NCI-H146 treated with DMSO at 0.1 percent for 48 hours (cell line): ENCODE measurements around the gene TMEM205.
"Not testable (repeated sequence)": the region's sequence is repeated elsewhere in the genome, so short reads cannot be mapped to it uniquely, and the experiment has no call there.

Experiments
- DNase-seq: peaks from one replicate; lab custom pipeline; 2025; ENCODE audit not compliant: unreplicated experiment; lab: John Stamatoyannopoulos, UW

TMEM205 gene

DNA sequence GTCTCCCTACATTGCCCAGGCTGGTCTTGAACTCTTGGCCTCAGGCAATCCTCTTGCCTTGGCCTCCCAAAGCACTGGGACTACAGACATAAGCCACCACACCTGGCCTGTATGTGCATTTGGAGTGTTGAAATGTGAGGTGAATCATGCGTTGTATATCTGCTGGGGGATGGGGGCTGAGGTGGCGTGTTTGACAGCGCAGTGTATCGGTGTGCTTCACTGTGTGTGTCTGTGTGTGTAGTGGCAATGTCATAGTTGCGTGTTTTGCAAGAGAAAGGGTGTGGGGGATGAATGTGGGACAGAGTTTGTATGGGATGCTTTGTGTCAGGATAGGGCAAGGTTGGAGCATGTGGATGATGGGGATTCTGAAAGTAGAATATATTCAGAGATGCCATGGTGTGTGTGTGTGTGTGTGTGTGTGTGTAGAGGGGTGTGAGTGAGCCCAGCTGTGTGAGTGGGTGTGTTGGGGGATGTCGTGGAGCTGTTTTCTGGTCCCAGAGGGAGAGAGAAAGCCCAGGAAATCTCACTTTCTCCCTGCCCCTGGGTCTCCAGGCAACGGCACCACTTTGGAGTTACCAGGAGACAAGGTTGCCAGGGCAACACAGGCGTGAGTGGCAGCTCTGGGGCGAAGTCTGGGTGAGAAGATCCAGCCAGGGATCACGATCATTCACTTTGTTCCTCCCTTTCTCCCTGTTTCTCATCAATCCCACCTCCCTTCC is 27.3 kb upstream of the TMEM205 start:
- peak; percentile 91 for DNase-seq

DNA sequence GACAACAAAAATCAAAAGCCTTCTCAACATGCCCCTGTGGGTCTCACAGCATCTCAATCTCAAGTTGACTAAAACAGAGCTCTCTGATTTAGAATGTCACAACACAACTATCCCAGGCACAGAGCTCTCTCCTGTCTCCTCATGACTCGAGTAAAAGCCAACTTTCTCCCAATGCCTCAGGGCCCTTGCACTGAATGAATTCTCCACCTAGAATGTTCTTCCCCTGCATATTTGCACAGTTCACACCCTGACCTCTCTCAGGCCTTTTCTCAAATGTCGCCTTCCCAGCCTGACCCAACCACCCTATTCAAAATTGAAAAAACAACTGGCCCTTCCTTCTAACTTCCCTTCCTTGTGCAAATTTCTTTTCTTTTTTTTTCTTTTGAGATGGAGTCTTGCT is 24.7 kb upstream of the TMEM205 start:
- no peak for DNase-seq

DNA sequence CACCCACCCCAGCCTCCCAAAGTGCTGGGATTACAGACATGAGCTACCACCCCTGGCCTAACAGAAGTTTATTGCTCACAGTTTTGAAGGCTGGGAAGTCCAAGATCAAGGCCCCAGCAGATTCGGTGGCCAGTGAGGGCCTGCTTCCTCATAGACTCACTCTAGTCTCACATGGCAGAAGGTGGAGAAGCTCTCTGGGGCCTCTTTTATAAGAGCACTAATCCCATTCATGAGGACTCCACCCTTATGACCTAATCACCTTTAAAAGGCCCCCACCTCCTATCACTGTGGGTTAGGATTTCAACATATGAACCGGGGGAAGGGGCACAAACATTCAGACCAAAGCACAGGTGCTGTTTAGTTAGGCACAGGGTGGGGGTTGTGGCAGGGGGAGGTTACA is 21.5 kb upstream of the TMEM205 start:
- DNase-seq = no peak

DNA sequence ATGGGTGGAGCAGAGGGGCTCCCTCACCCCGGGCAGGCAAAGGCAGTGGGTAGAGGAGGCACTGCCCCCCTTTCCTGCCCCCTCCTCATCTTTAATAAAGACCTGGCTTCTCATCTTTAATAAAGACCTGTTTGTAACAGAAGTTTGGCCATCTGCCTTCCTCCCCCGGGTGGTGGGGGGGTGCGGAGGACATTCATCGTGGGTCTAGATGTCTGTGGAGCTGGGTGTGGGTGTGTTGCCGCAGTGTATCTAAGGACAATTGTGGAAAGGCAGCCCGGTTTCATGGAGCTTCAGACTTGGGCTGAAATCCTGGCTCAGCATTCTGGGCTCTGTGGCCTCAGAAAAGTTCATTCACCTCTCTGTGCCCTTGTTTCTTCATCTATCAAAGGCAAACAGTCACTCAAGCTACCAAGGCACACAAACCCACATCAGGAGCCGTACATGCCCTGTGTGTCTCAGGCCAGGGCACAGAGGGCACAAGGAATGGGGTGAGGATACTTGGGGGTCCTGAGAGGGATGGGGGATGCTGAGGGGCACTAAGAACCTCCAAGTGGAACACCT is 19.6 kb upstream of the TMEM205 start:
- DNase-seq = no peak

DNA sequence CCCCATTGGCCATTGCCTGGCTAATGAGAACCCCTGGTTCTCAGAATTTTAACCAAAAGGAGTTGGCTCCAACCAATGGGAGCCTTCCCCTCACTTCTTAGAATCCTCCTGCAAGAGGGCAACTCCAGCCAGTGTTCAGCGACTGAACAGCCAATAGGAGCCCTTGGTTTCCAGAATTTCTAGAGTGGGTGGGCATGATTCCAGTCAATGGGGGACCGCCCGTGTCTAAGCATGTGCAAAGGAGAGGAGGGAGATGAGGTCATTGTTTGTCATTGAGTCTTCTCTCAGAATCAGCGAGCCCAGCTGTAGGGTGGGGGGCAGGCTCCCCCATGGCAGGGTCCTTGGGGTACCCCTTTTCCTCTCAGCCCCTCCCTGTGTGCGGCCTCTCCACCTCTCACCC is 18.9 kb upstream of the TMEM205 start:
- DNase-seq = no peak

DNA sequence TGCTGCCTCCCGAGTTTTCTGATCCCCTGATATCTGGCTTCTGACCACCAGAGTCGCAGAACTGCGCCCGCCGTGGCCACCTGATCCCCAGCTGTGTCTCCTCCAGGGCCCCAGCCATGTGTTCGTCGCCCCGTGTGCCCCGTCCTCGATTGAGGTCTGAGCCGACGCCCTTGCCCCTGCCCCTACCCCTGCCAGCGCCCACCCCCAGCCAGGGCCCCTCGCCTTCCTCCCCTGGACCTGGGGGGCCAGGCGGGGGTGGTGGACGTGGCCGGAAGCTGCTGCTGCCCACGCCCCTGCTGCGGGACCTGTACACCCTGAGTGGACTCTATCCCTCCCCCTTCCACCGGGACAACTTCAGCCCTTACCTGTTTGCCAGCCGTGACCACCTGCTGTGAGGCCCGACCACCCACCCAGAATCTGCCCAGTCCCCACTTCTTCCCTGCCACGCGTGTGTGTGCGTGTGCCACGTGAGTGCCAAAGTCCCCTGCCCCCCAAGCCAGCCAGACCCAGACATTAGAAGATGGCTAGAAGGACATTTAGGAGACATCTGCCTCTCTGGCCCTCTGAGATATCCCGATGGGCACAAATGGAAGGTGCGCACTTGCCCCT is 18.3 kb upstream of the TMEM205 start:
- no peak for DNase-seq

DNA sequence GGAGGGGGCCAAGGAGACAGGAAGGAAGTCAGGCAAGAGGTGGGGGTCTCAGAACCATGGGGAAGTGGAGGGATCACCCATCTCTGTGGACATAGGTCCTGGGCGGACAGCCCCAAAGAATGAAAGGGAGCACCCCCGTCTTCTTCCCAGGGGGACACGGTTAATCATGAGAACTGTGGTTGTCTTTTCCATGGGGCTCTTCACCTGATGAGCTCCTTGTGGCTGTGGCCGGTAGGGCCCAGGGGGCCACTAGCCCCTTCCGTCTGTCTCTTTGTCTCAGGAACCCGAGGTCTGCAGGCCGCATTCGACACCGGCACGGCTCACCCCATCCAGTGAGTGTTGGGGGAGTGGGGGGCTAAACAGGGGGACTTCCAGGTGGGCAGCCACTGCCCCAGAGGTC is 17.8 kb upstream of the TMEM205 start:
- DNase-seq = no peak

DNA sequence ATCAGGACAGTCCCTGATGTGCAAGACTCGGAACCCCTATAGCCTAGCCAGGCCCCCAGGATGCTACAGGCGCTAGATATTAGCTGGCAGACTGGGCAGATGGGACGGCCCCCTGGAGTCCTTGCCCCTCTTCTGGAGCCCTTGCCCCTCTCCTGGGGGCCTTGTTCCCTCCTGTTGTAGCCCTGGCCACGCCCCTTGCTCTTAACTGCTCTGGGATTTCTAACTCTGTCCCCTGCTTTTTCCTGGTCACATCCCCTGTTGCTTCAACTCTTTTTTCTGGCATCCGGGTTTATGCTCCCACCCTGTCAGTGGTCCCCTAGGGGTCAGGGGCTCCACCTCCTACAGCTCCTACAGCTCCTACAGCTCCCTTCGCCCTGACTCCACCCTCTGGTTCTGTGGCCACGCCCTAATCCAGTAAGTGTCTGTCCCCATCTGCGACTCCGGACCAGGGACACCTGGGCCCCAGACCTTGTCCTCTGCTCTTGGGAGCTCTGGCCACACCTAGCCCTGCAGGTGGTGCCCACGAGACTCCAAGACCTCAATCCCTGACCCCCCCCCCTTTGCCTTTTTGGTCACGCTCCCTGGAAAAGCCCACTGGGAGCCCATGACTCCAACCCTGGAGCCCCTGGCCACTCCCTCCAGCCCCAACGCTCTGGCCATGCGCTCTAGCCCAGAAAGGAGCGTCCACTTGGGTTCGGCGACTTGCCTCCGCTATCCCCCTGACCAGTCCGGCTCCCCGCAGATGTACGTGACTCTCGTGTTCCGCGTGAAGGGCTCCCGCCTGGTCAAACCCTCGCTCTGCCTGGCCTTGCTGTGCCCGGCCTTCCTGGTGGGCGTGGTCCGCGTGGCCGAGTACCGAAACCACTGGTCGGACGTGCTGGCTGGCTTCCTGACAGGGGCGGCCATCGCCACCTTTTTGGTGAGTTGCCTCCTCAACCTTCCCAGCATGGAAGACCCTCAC is 16.0 kb upstream of the TMEM205 start:
- DNase-seq = no peak

DNA sequence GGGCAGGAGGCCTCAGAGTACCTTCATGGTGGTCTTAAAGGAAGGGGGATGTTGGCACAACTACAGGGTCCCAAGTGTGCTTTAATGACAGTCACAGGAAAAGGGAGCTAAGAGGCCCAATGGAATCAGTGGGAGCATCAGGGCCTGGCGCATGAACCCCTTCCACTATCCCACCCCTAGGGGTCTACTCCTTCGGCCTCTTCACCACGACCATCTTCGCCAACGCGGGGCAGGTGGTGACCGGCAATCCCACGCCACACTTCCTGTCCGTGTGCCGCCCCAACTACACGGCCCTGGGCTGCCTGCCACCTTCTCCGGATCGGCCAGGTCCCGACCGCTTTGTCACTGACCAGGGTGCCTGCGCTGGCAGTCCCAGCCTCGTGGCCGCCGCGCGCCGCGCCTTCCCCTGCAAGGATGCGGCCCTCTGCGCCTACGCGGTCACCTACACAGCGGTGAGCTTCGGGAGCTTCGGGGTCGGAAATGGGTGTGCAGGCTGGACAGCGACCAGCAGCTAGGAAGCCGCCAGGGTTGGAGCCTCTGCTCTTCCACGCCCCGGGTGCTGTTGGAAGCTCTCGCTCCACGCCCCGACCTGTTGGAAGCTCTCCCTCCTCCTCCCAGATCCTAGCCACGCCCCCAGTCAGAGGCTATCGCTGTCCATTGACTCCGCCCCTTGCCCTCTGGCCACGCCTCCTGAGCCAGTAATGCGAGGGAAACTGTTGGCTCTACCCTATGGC is 15.1 kb upstream of the TMEM205 start:
- DNase-seq = no peak

DNA sequence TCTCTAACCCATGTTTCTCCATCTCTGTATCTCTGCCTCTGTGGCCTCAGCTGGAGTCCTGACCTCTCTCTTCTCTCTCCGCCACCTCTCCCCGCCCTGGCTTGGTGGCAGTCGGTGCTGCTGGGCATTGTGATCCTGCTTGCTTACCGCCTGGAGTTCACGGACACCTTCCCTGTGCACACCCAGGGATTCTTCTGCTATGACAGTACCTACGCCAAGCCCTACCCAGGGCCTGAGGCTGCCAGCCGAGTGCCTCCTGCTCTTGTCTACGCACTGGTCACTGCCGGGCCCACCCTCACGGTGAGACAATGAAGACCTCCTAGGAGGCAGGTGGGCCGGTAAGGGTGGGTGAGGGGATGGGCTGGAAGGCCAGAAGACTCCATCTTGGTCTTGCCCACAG is 13.4 kb upstream of the TMEM205 start:
- no peak for DNase-seq

DNA sequence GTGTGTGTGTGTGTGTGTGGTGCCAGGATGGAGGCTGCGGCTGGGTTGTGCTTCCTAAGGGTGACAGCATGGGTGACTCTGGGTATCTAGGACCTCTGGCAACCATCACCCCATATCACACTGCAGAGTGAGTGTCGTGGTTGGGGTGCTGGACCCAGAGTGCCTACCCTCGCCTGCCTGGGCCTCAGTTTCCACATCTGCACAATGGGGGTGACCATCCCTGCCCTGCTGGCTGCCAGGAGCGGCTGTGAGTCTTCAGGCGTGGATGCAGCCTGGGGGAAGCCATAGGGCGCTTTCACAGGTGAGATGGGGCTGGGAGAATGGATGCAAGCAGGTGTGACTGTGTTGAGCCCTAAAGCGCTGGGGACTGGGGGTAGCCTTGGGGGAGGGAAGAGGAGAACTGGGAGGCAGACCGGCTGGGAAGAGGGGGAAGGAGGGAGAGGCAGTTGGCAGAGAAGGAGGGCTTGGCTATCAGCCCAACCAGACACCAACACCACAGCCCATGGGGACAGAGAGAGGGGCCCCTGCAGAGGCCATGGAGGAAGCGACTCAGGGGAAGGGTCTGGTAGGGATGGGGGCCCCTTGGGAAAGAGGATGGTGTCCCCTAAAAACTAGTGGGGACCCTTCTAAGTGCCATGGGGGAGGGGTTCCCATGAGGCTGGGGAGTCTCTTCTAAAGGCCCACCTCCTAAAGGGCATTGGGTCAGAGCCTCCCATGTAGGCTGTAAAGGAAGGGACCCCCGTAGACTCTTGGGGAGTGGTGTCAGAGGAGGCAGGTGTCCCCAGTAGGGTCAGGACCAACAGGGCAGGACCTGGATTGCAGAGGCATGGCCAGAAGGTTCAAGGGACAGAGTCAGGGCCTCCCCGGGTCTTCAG is 10.8 kb upstream of the TMEM205 start:
- DNase-seq = no peak

DNA sequence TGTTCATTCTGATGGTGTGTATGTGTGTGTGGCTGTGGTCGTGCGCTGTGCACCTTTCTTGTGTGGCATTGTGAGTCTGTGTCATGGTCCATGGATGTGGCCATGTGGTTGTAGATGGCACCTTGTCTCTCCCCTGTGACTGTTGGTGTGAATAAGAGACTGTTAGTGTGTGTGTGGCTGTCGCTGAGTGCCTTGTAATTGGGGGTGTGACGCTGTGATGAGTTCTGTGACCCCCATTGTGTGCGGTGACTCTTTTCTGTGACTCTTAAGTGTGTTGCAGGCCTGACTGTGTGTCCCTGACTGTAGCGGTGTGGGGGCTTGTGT is 10.0 kb upstream of the TMEM205 start:
- DNase-seq = no peak

DNA sequence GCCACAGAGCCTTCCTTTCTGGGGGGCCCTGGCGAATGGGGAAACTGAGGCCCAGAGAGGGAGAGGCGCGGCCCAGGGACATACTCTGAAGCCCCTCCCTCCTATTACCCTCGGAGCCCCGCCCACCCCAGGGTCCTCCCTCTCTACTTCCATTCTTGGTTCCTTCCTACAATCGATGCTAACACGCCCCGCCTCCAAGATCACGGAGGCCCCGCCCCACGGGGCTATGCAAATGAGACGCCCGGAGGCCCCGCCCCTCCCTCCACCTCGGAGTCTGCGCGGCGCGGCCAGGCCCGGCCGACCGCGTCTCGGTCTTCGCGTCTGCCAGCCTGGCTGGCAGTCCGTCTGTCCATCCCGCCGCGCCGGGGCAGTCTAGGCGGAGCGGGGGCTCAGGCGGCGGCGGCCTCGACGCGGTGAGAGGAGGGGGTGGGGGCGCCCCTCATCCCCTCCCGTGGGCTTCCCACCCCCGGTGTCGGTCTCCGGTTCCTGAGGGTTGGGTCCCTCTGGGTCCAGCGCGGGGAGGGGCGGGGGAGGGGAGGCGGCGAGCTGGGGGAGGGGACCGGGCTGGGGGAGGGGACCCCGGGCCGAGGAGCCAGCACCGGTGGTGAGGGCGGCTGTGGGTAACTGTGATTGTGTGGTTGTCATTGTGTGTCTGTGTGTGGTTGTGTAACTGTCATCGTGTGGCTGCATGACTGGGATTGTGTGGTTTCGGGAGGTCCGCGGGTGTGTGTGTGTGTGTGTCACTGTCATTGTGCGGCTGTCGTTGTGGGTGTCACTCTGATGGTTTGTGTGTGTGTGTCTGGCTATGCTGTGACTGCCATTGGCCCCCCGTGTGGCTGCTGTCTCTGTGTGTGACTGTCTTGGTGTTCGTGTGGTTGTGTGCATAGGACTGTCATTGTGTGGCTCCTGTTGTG is 9.3 kb upstream of the TMEM205 start, which contains the start of gene PLPPR2:
TSS of gene PLPPR2 (plus strand) at position 273 of the 914 bp plus-strand sequence. CDS start 2,242 bp downstream, outside the sequence.
- DNase-seq = peak; percentile 75

DNA sequence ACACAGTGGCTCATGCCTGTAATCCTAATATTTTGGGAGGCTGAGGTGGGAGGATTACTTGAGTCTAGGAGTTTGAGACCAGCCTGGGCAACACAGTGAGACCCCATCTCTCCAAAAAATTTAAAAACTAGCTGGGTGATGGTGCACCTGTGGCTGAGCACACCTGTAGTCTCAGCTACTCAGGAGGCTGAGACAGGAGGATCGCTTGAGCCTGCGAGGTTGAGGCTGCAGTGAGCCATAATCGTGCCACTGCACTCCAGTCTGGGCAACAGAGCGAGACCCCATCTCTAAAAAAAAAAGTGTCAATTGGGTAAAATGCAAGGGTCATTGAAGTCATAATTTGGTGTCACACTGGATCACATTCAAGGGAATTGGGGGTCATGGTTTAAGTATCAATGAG is 8.0 kb upstream of the TMEM205 start:
- not testable (repeated sequence) for DNase-seq

DNA sequence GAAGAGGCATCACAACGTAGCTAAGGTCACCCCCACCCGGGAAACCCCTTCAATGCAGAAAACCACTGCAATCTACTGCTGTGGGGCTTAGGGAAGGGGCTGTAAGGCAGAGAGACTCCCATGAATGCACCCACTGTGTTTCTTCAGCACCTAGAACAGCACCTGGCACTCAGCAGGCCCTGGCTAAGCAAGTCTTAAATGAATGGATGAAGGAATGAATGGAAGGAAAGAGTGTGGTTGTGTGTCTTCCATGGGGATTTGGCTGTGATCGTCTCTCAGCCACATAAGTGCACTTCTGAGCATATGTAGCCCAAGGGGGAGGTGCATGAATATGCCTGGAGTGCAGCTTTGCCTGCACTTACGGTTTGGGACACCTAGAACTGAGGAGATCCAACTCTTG is 3.1 kb upstream of the TMEM205 start:
- DNase-seq = no peak

DNA sequence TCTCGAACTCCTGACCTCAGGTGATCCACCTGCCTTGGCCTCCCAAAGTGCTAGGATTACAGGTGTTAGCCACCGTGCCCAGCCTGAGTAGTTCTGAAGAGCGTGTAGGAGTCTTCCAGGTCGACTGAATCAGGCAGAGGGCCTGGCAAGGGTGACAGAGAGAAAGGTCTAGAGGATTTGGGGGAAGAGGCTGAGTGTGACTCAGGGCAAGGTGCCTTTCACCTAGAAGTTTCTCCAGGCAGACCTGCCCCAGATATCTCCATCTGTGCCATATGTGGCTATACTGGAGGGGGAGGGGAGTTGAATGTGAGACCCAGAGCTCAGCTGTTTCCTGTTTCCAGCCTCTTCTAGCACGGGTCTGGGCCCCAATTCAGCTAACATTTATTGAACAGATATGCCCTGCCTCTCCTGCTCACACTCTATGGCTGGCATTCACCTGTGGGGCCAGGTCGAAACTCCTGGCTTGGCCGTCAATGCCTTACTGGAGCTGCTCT is 1.5 kb upstream of the TMEM205 start:
- no peak for DNase-seq

DNA sequence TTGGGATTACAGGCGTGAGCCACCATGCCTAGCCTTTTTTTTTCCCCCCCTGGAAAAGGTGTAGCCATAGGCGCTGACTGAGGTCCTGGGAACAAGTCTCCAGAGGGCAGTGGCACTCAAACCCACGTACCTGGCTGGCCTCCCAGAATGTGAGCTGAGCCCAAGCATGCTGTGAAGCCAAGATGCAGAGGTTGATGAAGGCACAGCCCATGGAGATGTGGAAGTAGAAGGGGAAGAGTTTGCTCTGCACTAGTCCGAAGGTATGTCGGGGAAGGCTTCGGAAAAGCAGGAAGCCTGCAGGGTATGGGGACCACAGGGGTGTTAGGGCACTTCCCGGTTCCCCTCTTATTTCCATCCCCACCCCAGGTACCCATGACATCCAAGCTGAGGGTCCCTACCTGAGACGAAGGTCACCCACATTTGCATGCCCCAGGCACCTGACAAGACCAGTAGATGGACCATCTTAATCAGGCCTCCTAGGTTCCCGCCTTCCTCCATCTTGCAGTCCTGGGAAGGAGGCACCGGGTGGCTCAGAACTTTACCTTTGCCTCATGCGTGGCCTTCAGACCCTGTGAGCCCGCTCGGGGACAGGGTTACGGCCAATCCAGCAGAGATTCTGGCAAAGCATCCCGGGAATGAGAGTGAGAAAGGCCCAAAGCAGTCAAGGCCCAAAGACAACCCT is 805 bp downstream of the TMEM205 start:
- no peak for DNase-seq

DNA sequence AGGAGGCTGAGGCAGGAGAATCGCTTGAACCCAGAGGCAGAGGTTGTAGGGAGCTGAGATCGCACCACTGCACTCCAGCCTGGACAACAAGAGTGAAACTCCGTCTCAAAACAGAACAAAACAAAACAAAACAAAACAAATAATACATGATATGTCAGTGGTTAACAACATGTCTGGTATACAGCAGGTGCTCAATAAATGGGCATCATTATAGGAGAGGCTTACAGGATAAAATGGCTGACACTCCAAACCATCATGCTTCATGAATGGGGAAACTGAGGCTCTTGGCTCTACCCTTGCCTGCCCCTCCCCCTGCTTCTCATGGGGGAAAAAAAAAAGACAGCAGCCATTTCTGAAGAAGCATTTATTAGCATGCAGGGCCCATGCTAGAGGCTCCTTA is 3.6 kb downstream of the TMEM205 start:
- no peak for DNase-seq
